Measurements from ENCODE around the gene ZNF138.

Gene ZNF138

GRCh38 chr7:64879086-64879730 is 85.0 kb downstream of the ZNF138 start:
- TF ChIP-seq EZH2phosphoT487 (IDR thresholded peaks at IDR 0.05; ENCODE audit: borderline replicate concordance, low read length) = no peak
- TF ChIP-seq CTCF (IDR thresholded peaks at IDR 0.05; ENCODE audit: low read depth, low read length, poor library complexity, severe bottlenecking) = no peak
- no peaks in the 10 kb centered on the region for H4K20me1 ChIP-seq (ENCODE audit: control insufficient read depth, insufficient read depth, low read depth, low read length)
- H3K4me1 ChIP-seq (ENCODE audit: control insufficient read depth, low read length) = no peaks in the 10 kb centered on the region
- no peaks in the 10 kb centered on the region for H3K27me3 ChIP-seq (ENCODE audit: control insufficient read depth, low read length)
- no peak overlapping the region for H3K4me2 ChIP-seq (ENCODE audit: low read length)
- no peaks in the 10 kb centered on the region for H3F3A ChIP-seq (ENCODE audit: control insufficient read depth, insufficient read depth)
- no peaks in the 10 kb centered on the region for H3K79me2 ChIP-seq (ENCODE audit: control insufficient read depth, low read length)
- peaks cover 53% of the 10 kb centered on the region; the same call in 1 of the 2 replicates for H3K9me3 ChIP-seq (ENCODE audit: control insufficient read depth, insufficient read depth, low read length)
- no peaks in the 10 kb centered on the region for H3K36me3 ChIP-seq (ENCODE audit: control insufficient read depth, low read length)
- H3K9me2 ChIP-seq (replicated peaks; ENCODE audit: control insufficient read depth, low read length) = no peaks in the 10 kb centered on the region
- no peak overlapping the region for H3K4me3 ChIP-seq (ENCODE audit: low read length)
- no peak overlapping the region for H3K27ac ChIP-seq (ENCODE audit: low read depth, low read length)

GRCh38 chr7:64879800-64880199 is 85.6 kb downstream of the ZNF138 start:
- peaks cover 57% of the 10 kb centered on the region; the same call in 1 of the 2 replicates for H3K9me3 ChIP-seq (ENCODE audit: control insufficient read depth, insufficient read depth, low read length)

GRCh38 chr7:64880322-64881297 is 86.4 kb downstream of the ZNF138 start:
- TF ChIP-seq CTCF (IDR thresholded peaks at IDR 0.05; ENCODE audit: low read depth, low read length, poor library complexity, severe bottlenecking) = no peak
- no peak for TF ChIP-seq EZH2phosphoT487 (IDR thresholded peaks at IDR 0.05; ENCODE audit: borderline replicate concordance, low read length)
- Histone ChIP-seq H3F3A (ENCODE audit: control insufficient read depth, insufficient read depth) (no peaks in the 10 kb centered on the region), H3K36me3 (ENCODE audit: control insufficient read depth, low read length) (no peaks in the 10 kb centered on the region), H4K20me1 (ENCODE audit: control insufficient read depth, insufficient read depth, low read depth, low read length) (no peaks in the 10 kb centered on the region), H3K9me3 (ENCODE audit: control insufficient read depth, insufficient read depth, low read length) (peaks cover 56% of the 10 kb centered on the region; the same call in 1 of the 2 replicates), H3K79me2 (ENCODE audit: control insufficient read depth, low read length) (no peaks in the 10 kb centered on the region), H3K4me2 (ENCODE audit: low read length) (no peak overlapping the region), H3K4me1 (ENCODE audit: control insufficient read depth, low read length) (no peaks in the 10 kb centered on the region), H3K4me3 (ENCODE audit: low read length) (no peak overlapping the region), H3K27me3 (ENCODE audit: control insufficient read depth, low read length) (no peaks in the 10 kb centered on the region), H3K9me2 (replicated peaks; ENCODE audit: control insufficient read depth, low read length) (no peaks in the 10 kb centered on the region), H3K27ac (ENCODE audit: low read depth, low read length) (no peak overlapping the region)

More at GRCh38 chr7:64879800-64880199, 85.6 kb downstream of the ZNF138 start:
- Histone ChIP-seq H3F3A (ENCODE audit: control insufficient read depth, insufficient read depth) (no peaks in the 10 kb centered on the region), H3K4me3 (ENCODE audit: low read length) (no peak overlapping the region), H3K9me2 (replicated peaks; ENCODE audit: control insufficient read depth, low read length) (no peaks in the 10 kb centered on the region), H3K36me3 (ENCODE audit: control insufficient read depth, low read length) (no peaks in the 10 kb centered on the region), H3K4me1 (ENCODE audit: control insufficient read depth, low read length) (no peaks in the 10 kb centered on the region), H4K20me1 (ENCODE audit: control insufficient read depth, insufficient read depth, low read depth, low read length) (no peaks in the 10 kb centered on the region), H3K4me2 (ENCODE audit: low read length) (no peak overlapping the region), H3K27ac (ENCODE audit: low read depth, low read length) (no peak overlapping the region), H3K79me2 (ENCODE audit: control insufficient read depth, low read length) (no peaks in the 10 kb centered on the region), H3K27me3 (ENCODE audit: control insufficient read depth, low read length) (no peaks in the 10 kb centered on the region)
- TF ChIP-seq CTCF (IDR thresholded peaks at IDR 0.05; ENCODE audit: low read depth, low read length, poor library complexity, severe bottlenecking) = no peak
- no peak for TF ChIP-seq EZH2phosphoT487 (IDR thresholded peaks at IDR 0.05; ENCODE audit: borderline replicate concordance, low read length)

Data from DOHH2 (cell line).